Measurements from ENCODE around the gene THUMPD2. TPM values are rescaled to one million over a fixed set of nuclear protein-coding genes. Genes with fewer than 3 reads are reported as not detected.

Gene THUMPD2
- total RNA-seq, 1 experiment from 2014 or later = 19.5 TPM

- Histone ChIP-seq H3K27ac (ENCODE audit: insufficient read length, low read depth, low read length) (no peak overlapping the region), H3K18ac (ENCODE audit: insufficient read length, low read depth, low read length) (no peak overlapping the region), H3K4ac (ENCODE audit: low read depth, low read length) (no peak overlapping the region), H4K91ac (ENCODE audit: insufficient read length, low read depth, low read length) (no peak overlapping the region), H4K20me1 (ENCODE audit: control insufficient read depth, insufficient read depth, insufficient read length) (no peaks in the 10 kb centered on the region), H3K23ac (ENCODE audit: insufficient read length, low read depth, low read length) (no peak overlapping the region), H2AK5ac (ENCODE audit: insufficient read length, low read length) (no peak overlapping the region), H3K27me3 (ENCODE audit: insufficient read depth, low read length) (no peaks in the 10 kb centered on the region), H3K79me1 (ENCODE audit: insufficient read depth, low read depth, low read length, poor library complexity, severe bottlenecking) (no peaks in the 10 kb centered on the region), H2BK120ac (ENCODE audit: low read depth, low read length, poor library complexity, severe bottlenecking) (no peak overlapping the region), H2BK20ac (ENCODE audit: low read depth, low read length, poor library complexity, severe bottlenecking) (no peak overlapping the region), H3K9me3 (ENCODE audit: control insufficient read depth, low read depth, low read length) (no peaks in the 10 kb centered on the region), H3K14ac (ENCODE audit: insufficient read depth, low read length) (no peak overlapping the region), H3T11ph (ENCODE audit: low read length) (no peak overlapping the region), H3K23me2 (ENCODE audit: insufficient read length, low read depth, low read length, poor library complexity, severe bottlenecking) (no peaks in the 10 kb centered on the region), H2BK12ac (ENCODE audit: insufficient read length, low read depth, low read length) (no peak overlapping the region), H2BK15ac (ENCODE audit: low read depth, low read length) (no peak overlapping the region), H3K9ac (ENCODE audit: extremely low read depth, insufficient read length, low read length) (no peak overlapping the region), H3K4me1 (ENCODE audit: insufficient read depth, low read length) (peaks cover 1% of the 10 kb centered on the region; the same call in 1 of the 2 replicates), H3K79me2 (ENCODE audit: insufficient read depth, low read length) (no peaks in the 10 kb centered on the region), H4K8ac (replicated peaks; ENCODE audit: insufficient read length, low read depth, low read length) (no peak overlapping the region), H2BK5ac (ENCODE audit: insufficient read length, low read length) (no peak overlapping the region), H3K4me2 (ENCODE audit: insufficient read depth, insufficient read length, low read length) (no peak overlapping the region), H2AFZ (ENCODE audit: low read length) (no peak overlapping the region), H3K56ac (ENCODE audit: insufficient read length, low read depth, low read length) (no peak overlapping the region), H4K5ac (ENCODE audit: insufficient read length, low read depth, low read length) (no peak overlapping the region)
- DNase-seq = no peak
- no peak overlapping the region for H3K27ac Mint-ChIP-seq
- no peaks in the 10 kb centered on the region for H3K9me3 Mint-ChIP-seq
- no peak for TF ChIP-seq CTCF (conservative IDR thresholded peaks at IDR 0.05)
- H3K27me3 Mint-ChIP-seq (ENCODE audit: low read depth) = no peaks in the 10 kb centered on the region
- no peak overlapping the region for H3K4me3 Mint-ChIP-seq
- no CpG with 5 or more reads among the region's 5 CpGs for WGBS (ENCODE audit: extremely low coverage, insufficient read length, low lambda C conversion rate)
- peaks cover 17 to 21% of the 10 kb centered on the region in 2 experiments for H3K4me1 Mint-ChIP-seq
- no peaks in the 10 kb centered on the region; a peak in 1 of 7 replicates for H3K36me3 Mint-ChIP-seq (ENCODE audit: insufficient read depth in 1 of 3, low read depth in 3 of 3)
These were observed 53.7 kb downstream of the THUMPD2 start for GRCh38 chr2:39725401-39725800.

Data from H9 (cell line).